ENCODE results near the gene PDE6D.

DNA sequence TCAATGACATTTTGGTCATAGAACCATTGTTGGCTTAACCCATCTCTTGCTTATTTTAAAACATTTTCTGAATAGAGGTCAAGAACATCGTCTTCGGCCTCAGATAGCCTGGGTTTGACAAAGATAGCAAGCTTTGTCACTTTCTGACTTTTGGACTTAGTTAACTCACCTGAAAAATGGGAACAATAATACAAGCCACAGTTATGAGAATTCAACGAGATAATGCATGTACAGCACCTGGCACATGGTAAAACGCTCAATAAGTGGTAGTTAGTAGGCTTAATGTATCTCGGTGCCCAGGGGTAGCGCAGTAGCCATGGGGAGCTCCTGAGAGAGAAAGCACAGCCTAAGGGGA, 4.7 kb upstream of the PDE6D start:
- TF ChIP-seq, protein P1, sequence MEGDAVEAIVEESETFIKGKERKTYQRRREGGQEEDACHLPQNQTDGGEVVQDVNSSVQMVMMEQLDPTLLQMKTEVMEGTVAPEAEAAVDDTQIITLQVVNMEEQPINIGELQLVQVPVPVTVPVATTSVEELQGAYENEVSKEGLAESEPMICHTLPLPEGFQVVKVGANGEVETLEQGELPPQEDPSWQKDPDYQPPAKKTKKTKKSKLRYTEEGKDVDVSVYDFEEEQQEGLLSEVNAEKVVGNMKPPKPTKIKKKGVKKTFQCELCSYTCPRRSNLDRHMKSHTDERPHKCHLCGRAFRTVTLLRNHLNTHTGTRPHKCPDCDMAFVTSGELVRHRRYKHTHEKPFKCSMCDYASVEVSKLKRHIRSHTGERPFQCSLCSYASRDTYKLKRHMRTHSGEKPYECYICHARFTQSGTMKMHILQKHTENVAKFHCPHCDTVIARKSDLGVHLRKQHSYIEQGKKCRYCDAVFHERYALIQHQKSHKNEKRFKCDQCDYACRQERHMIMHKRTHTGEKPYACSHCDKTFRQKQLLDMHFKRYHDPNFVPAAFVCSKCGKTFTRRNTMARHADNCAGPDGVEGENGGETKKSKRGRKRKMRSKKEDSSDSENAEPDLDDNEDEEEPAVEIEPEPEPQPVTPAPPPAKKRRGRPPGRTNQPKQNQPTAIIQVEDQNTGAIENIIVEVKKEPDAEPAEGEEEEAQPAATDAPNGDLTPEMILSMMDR (IDR thresholded peaks at IDR 0.05): no peak
- TF ChIP-seq EZH2 (IDR thresholded peaks at IDR 0.05; ENCODE audit: borderline replicate concordance, insufficient read depth, low read depth, low read length, poor library complexity, severe bottlenecking): no peak
